Activated naive CD4-positive, alpha-beta T cell treated with Interleukin-2 at 50 U/mL for 16 hours (primary cell): Measurements from ENCODE around the gene KL.

ENCODE experiments used
- DNase-seq: peaks from one replicate; pipeline ENCODE4 v3.0.0-alpha.2; 2020

KL gene

GRCh38 chr13:33016414-33017322 is at the start of gene KL:
Gene KL, plus strand, starts transcription at chr13:33016423. Its CDS starts 18 bp downstream, at chr13:33016441.
- DNase-seq = no peak

- DNase-seq = no peak
Measured at GRCh38 chr13:32967584-32968182, 48.5 kb upstream of the KL start.

- DNase-seq = no peak
Measured at GRCh38 chr13:32968316-32968715, 47.9 kb upstream of the KL start.

- no peak for DNase-seq
Measured at GRCh38 chr13:32968793-32969192, 47.4 kb upstream of the KL start.

- DNase-seq = no peak
Measured at GRCh38 chr13:32969516-32969941, 46.7 kb upstream of the KL start.

GRCh38 chr13:32976056-32976805 is 40.0 kb upstream of the KL start:
- DNase-seq = no peak

GRCh38 chr13:32976912-32977311 is 39.3 kb upstream of the KL start:
- DNase-seq = no peak

GRCh38 chr13:32977321-32977720 is 38.9 kb upstream of the KL start:
- DNase-seq = no peak

- no peak for DNase-seq
Measured at GRCh38 chr13:32978278-32978677, 37.9 kb upstream of the KL start.

- no peak for DNase-seq
Measured at GRCh38 chr13:32983058-32983457, 33.2 kb upstream of the KL start.

- no peak for DNase-seq
Measured at GRCh38 chr13:32984857-32985626, 31.2 kb upstream of the KL start.

- DNase-seq = no peak
Measured at GRCh38 chr13:32986552-32986951, 29.7 kb upstream of the KL start.

GRCh38 chr13:32987462-32987861 is 28.8 kb upstream of the KL start:
- DNase-seq = no peak

- no peak for DNase-seq
Measured at GRCh38 chr13:32988608-32989289, 27.5 kb upstream of the KL start.

GRCh38 chr13:32989290-32989667 is 26.9 kb upstream of the KL start:
- DNase-seq = no peak

GRCh38 chr13:32989942-32990341 is 26.3 kb upstream of the KL start:
- no peak for DNase-seq

- DNase-seq = no peak
Measured at GRCh38 chr13:32993145-32993544, 23.1 kb upstream of the KL start.

GRCh38 chr13:32997399-32997798 is 18.8 kb upstream of the KL start:
- no peak for DNase-seq

- no peak for DNase-seq
Measured at GRCh38 chr13:32998966-32999365, 17.3 kb upstream of the KL start.

- no peak for DNase-seq
Measured at GRCh38 chr13:33000365-33000764, 15.9 kb upstream of the KL start.

GRCh38 chr13:33003458-33004019 is 12.7 kb upstream of the KL start:
- no peak for DNase-seq

GRCh38 chr13:33004511-33004910 is 11.7 kb upstream of the KL start:
- DNase-seq = no peak
